ENCODE data around the gene ANKRD33B.

Gene ANKRD33B

DNA sequence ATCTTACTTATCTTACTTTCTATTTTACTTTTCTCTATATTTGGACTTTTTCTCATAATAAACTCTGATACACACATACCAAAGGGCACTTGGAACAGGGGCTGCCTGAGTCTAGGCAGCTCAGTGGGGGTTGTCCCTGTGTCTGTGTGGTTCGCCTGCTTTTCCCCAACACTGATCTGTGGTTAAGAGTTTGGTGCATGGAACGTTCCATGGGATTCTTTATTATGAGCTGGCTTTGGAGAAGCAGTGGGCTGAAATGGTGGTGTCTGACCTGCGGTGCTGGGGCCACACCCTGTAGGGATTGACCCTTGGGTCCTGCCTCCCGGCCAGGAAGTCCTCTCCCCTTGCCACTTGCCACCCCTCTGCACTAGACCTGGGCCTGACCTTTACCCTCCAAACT lies 47.4 kb downstream of the ANKRD33B start:
- peaks cover 82% of the 10 kb centered on the region for H3K79me2 ChIP-seq (ENCODE audit: insufficient read depth, low read length)
- H4K20me1 ChIP-seq (ENCODE audit: insufficient read depth, low read length) = peaks cover 18% of the 10 kb centered on the region; the same call in 1 of the 2 replicates
- peaks cover 9% of the 10 kb centered on the region; the same call in 1 of the 2 replicates for H3K36me3 ChIP-seq (ENCODE audit: insufficient read depth, low read length)
- H3K9ac ChIP-seq (ENCODE audit: low read depth, low read length) = no peak overlapping the region
- no peaks in the 10 kb centered on the region for H3K4me1 ChIP-seq (ENCODE audit: insufficient read depth, low read length)
- H3K27me3 ChIP-seq (ENCODE audit: insufficient read depth, low read length, poor library complexity) = no peaks in the 10 kb centered on the region
- TF ChIP-seq, protein P1, sequence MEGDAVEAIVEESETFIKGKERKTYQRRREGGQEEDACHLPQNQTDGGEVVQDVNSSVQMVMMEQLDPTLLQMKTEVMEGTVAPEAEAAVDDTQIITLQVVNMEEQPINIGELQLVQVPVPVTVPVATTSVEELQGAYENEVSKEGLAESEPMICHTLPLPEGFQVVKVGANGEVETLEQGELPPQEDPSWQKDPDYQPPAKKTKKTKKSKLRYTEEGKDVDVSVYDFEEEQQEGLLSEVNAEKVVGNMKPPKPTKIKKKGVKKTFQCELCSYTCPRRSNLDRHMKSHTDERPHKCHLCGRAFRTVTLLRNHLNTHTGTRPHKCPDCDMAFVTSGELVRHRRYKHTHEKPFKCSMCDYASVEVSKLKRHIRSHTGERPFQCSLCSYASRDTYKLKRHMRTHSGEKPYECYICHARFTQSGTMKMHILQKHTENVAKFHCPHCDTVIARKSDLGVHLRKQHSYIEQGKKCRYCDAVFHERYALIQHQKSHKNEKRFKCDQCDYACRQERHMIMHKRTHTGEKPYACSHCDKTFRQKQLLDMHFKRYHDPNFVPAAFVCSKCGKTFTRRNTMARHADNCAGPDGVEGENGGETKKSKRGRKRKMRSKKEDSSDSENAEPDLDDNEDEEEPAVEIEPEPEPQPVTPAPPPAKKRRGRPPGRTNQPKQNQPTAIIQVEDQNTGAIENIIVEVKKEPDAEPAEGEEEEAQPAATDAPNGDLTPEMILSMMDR (IDR thresholded peaks at IDR 0.05; ENCODE audit: borderline replicate concordance, extremely low read depth, low read length, poor library complexity, severe bottlenecking) = no peak
- no peak for TF ChIP-seq EZH2 (IDR thresholded peaks at IDR 0.05; ENCODE audit: borderline replicate concordance, low read depth, low read length, severe bottlenecking)
- no peak overlapping the region for H3K27ac ChIP-seq (ENCODE audit: low read length)
- H2AFZ ChIP-seq (ENCODE audit: low read depth, low read length) = no peak overlapping the region
- ATAC-seq (ENCODE audit: insufficient read depth, low read depth) (no peak), DNase-seq (no peak)
- no peak overlapping the region for H3K4me3 ChIP-seq (ENCODE audit: low read depth in 1 of 2, low read length in 2 of 2)
- no peaks in the 10 kb centered on the region for H3K9me3 ChIP-seq (ENCODE audit: insufficient read depth, low read length, severe bottlenecking)
- H3K4me2 ChIP-seq (ENCODE audit: insufficient read depth, low read length) = no peak overlapping the region

DNA sequence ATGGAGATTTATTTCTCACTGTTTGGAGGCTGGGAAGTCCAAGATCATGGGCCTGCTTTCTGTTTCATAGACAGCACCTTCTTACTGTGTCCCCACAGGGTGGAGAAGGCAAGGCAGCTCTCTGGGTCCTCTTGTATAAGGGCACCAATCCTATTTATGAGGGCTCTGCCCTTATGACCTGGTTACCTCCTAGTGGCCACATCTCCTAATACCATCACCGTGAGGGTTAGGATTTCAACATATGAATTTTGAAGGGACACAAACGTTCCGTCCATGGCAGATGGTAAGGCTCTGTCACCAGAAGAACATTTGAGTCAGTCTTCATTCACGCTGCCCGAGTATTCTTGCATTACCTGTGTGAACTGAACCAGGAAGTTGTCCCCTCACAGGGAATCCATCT lies 48.4 kb downstream of the ANKRD33B start:
- TF ChIP-seq, protein P1 (IDR thresholded peaks at IDR 0.05; ENCODE audit: borderline replicate concordance, extremely low read depth, low read length, poor library complexity, severe bottlenecking) = no peak
- TF ChIP-seq EZH2 (IDR thresholded peaks at IDR 0.05; ENCODE audit: borderline replicate concordance, low read depth, low read length, severe bottlenecking) = no peak
- no peaks in the 10 kb centered on the region for H3K27me3 ChIP-seq (ENCODE audit: insufficient read depth, low read length, poor library complexity)
- H4K20me1 ChIP-seq (ENCODE audit: insufficient read depth, low read length) = peaks cover 21% of the 10 kb centered on the region; the same call in 1 of the 2 replicates
- H3K4me2 ChIP-seq (ENCODE audit: insufficient read depth, low read length) = no peak overlapping the region
- ATAC-seq (ENCODE audit: insufficient read depth, low read depth) (no peak), DNase-seq (no peak)
- no peaks in the 10 kb centered on the region for H3K4me1 ChIP-seq (ENCODE audit: insufficient read depth, low read length)
- no peak overlapping the region for H3K9ac ChIP-seq (ENCODE audit: low read depth, low read length)
- no peak overlapping the region for H3K27ac ChIP-seq (ENCODE audit: low read length)
- H3K36me3 ChIP-seq (ENCODE audit: insufficient read depth, low read length) = peaks cover 6% of the 10 kb centered on the region
- no peaks in the 10 kb centered on the region for H3K9me3 ChIP-seq (ENCODE audit: insufficient read depth, low read length, severe bottlenecking)
- H3K79me2 ChIP-seq (ENCODE audit: insufficient read depth, low read length) = peaks cover 86% of the 10 kb centered on the region
- H3K4me3 ChIP-seq (ENCODE audit: low read depth in 1 of 2, low read length in 2 of 2) = no peak overlapping the region
- H2AFZ ChIP-seq (ENCODE audit: low read depth, low read length) = no peak overlapping the region

DNA sequence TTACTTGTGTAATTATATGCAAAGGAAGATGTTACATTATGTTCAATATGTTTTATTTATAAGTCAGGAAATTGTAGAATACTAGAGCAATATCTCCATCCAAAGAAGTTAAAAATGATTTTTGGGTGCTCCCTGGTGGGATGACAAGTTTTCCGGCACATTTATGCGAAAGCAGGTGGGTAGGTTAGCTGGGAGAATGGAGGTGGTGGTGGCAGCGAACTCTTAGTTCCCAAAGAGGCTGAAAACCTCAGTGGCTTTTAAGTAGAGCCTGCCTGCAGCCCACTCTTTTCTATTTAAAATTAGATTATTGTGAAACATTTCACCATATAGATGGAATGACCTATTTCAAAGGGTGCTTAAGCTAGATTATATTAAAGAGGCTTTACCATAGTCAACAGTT lies 51.8 kb downstream of the ANKRD33B start:
- H4K20me1 ChIP-seq (ENCODE audit: insufficient read depth, low read length) = peaks cover 27% of the 10 kb centered on the region; the same call in 1 of the 2 replicates
- H3K79me2 ChIP-seq (ENCODE audit: insufficient read depth, low read length) = peaks cover 73% of the 10 kb centered on the region
- peaks cover 34% of the 10 kb centered on the region for H3K36me3 ChIP-seq (ENCODE audit: insufficient read depth, low read length)
- H2AFZ ChIP-seq (ENCODE audit: low read depth, low read length) = no peak overlapping the region
- TF ChIP-seq, protein P1 (IDR thresholded peaks at IDR 0.05; ENCODE audit: borderline replicate concordance, extremely low read depth, low read length, poor library complexity, severe bottlenecking) = no peak
- no peak for TF ChIP-seq EZH2 (IDR thresholded peaks at IDR 0.05; ENCODE audit: borderline replicate concordance, low read depth, low read length, severe bottlenecking)
- no peaks in the 10 kb centered on the region for H3K4me1 ChIP-seq (ENCODE audit: insufficient read depth, low read length)
- ATAC-seq (ENCODE audit: insufficient read depth, low read depth) = no peak
- H3K27ac ChIP-seq (ENCODE audit: low read length) = no peak overlapping the region
- H3K4me3 ChIP-seq (ENCODE audit: low read depth in 1 of 2, low read length in 2 of 2) = no peak overlapping the region
- H3K27me3 ChIP-seq (ENCODE audit: insufficient read depth, low read length, poor library complexity) = no peaks in the 10 kb centered on the region
- no peak for DNase-seq
- no peaks in the 10 kb centered on the region for H3K9me3 ChIP-seq (ENCODE audit: insufficient read depth, low read length, severe bottlenecking)
- H3K9ac ChIP-seq (ENCODE audit: low read depth, low read length) = no peak overlapping the region
- no peak overlapping the region for H3K4me2 ChIP-seq (ENCODE audit: insufficient read depth, low read length)

DNA sequence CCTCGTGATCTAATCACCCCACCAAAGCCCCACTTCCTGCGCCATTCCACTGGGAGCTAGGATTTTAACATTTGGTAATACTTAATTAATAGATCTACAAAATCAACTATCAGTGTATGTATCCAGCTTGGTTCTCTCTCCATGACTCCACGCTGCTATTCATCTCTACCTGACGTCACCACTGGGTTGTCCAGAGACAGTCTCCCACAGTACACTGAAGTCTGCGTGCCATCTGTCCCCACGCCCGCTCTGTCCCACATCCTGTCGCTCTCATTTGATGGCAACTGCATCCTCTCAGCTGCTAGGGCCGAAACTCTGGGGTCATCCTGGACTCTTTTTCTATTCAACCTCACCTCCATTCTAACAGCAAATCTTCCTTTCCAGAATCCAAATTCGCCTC lies 53.2 kb downstream of the ANKRD33B start:
- H3K27me3 ChIP-seq (ENCODE audit: insufficient read depth, low read length, poor library complexity) = no peaks in the 10 kb centered on the region
- no peak overlapping the region for H3K4me3 ChIP-seq (ENCODE audit: low read depth in 1 of 2, low read length in 2 of 2)
- H3K79me2 ChIP-seq (ENCODE audit: insufficient read depth, low read length) = peaks cover 72% of the 10 kb centered on the region
- DNase-seq = no peak
- no peak overlapping the region for H2AFZ ChIP-seq (ENCODE audit: low read depth, low read length)
- no peak overlapping the region for H3K27ac ChIP-seq (ENCODE audit: low read length)
- peaks cover 21% of the 10 kb centered on the region; the same call in 1 of the 2 replicates for H4K20me1 ChIP-seq (ENCODE audit: insufficient read depth, low read length)
- ATAC-seq (ENCODE audit: insufficient read depth, low read depth) = no peak
- TF ChIP-seq EZH2 (IDR thresholded peaks at IDR 0.05; ENCODE audit: borderline replicate concordance, low read depth, low read length, severe bottlenecking) = no peak
- peaks cover 46% of the 10 kb centered on the region for H3K36me3 ChIP-seq (ENCODE audit: insufficient read depth, low read length)
- no peaks in the 10 kb centered on the region for H3K9me3 ChIP-seq (ENCODE audit: insufficient read depth, low read length, severe bottlenecking)
- no peak overlapping the region for H3K9ac ChIP-seq (ENCODE audit: low read depth, low read length)
- no peaks in the 10 kb centered on the region for H3K4me1 ChIP-seq (ENCODE audit: insufficient read depth, low read length)
- no peak overlapping the region for H3K4me2 ChIP-seq (ENCODE audit: insufficient read depth, low read length)

All from DND-41 (cell line).